ENCODE measurements around the gene PCDHGA4. TPM values are rescaled to one million over a fixed set of nuclear protein-coding genes. Genes with fewer than 3 reads are reported as not detected.
"Not testable (repeated sequence)": the region's sequence is repeated elsewhere in the genome, so short reads cannot be mapped to it uniquely, and the experiment has no call there.

The PCDHGA4 gene
- total RNA-seq = under 1 TPM in 1 of 2 experiments, not detected in 1; 0.12 TPM

DNA sequence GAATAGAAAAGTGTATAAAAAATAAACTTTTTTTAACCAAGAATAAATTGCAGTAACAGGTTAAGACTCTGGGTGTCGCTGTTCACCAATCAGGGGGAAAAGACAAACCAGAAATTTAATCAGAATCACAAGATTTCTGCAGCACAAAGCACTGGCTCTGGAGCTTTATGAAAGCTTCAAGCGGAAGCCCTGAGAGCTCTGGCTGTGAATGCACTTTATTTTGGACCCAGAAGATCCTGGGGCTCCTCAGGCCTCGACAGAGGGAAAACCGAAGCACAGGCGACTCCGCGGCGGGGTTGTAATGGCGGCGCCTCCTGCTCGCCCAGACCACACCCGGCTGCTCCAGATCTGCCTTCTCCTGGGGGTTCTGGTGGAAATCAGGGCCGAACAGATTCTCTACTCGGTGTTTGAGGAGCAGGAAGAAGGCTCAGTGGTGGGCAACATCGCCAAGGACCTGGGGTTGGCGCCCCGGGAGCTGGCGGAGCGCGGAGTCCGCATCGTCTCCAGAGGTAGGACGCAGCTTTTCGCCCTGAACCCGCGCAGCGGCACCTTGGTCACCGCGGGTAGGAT is at the start of gene PCDHGA4:
TSS of gene PCDHGA4 (plus strand) at position 122 of the 570 bp plus-strand sequence. CDS start at position 209, 87 bp downstream.
- Mint-ChIP-seq H3K4me3 (no peak within 1 kb of the TSS), H3K9me3 (peaks cover 33% of the 10 kb centered on the region), H3K27me3 (peaks cover 91% of the 10 kb centered on the region)

DNA sequence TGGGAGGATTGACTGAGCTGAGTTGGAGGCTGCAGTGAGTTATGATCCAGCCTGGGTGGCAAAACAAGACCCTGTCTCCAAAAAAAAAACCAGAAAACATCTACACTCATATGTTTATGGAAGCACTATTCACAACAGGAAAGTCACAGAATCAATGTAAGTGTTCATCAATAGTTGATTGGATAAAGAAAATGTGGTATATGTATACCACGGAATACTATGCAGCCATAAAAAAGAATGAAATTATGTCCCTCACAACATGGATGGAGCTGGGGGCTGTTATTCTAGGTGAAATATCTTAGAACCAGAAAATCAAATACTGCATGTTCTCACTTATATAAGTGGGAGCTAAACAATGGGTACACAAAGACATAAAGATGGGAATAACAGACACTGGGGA is 48.2 kb upstream of the PCDHGA4 start:
- H3K9me3 Mint-ChIP-seq = peaks cover 42% of the 10 kb centered on the region
- H3K4me1 Mint-ChIP-seq = no peaks in the 10 kb centered on the region
- H3K36me3 Mint-ChIP-seq = peaks cover 50% of the 10 kb centered on the region
- no peak for DNase-seq
- no peak overlapping the region for H3K4me3 Mint-ChIP-seq
- H3K27ac Mint-ChIP-seq = no peak overlapping the region
- H3K27me3 Mint-ChIP-seq = no peaks in the 10 kb centered on the region

More for the DNA sequence above, at the start of gene PCDHGA4:
- DNase-seq = no peak
- Mint-ChIP-seq H3K4me1 (peaks cover 2% of the 10 kb centered on the region), H3K27ac (no peak within 1 kb of the TSS), H3K36me3 (peaks cover 20% of the 10 kb centered on the region)

DNA sequence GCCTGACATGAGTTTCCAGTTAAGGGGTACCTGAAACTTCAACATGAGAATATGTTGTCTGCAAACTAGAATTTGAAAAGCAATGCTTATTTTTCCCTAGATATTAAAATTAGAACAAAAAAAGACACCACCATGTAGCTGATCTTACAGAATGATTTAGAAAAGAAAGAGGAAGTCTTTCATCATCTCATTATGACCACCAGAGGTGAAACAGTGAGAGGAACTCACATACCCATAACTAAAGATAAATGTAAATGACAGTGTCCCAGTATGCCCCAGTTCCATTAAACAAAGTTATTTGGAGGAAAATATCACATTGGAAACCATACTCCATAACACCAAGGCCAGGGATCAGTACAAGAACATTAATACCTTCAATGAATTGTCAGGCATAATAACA is 41.1 kb upstream of the PCDHGA4 start:
- Mint-ChIP-seq H3K4me1 (peaks cover 5% of the 10 kb centered on the region), H3K27me3 (no peaks in the 10 kb centered on the region), H3K36me3 (peaks cover 80% of the 10 kb centered on the region), H3K4me3 (no peak overlapping the region), H3K9me3 (peaks cover 49% of the 10 kb centered on the region), H3K27ac (no peak overlapping the region)
- DNase-seq = no peak

DNA sequence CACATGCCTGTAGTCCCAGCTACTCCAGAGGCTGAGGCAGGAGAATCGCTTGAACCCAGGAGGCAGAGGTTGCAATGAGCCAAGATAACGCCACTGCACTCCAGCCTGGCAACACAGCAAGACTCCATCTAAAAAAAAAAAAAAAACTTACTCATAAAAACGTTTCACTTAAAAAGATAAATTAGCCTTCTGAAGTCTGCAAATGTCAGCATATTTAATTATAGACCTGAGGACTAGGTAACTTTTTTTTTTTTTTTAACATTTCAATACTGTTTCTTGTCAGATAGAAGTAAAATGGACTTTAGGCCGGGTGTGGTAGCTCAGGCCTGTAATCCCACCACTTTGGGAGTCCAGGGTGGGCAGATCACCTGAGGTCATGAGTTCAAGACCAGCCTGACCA is 37.9 kb upstream of the PCDHGA4 start:
- H3K27ac Mint-ChIP-seq, H3K4me3 Mint-ChIP-seq, DNase-seq, H3K27me3 Mint-ChIP-seq: not testable (repeated sequence)
- Mint-ChIP-seq H3K36me3 (peaks cover 83% of the 10 kb centered on the region), H3K4me1 (peaks cover 21% of the 10 kb centered on the region), H3K9me3 (peaks cover 60% of the 10 kb centered on the region)

DNA sequence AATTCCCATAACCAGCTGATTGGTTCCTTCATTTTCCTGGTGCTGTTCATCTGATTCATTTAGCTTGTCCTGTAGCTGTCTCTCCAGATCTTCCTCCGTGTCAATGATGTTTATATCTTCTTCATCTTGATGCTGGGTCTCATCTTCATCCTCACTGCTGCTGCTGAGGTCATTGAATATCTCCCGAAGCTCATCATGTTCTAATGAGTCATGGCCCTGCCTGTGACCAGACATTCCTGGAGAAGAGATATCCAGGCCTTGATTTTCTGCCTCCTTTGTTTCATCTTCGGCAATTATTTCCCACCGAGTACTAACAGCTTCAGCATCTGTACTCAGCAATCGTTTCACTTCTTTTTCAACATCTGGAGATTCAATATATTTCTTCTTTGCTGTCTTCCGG is 35.6 kb upstream of the PCDHGA4 start:
- Mint-ChIP-seq H3K4me3 (peak overlapping the region; percentile 97), H3K27ac (no peak overlapping the region), H3K4me1 (peaks cover 21% of the 10 kb centered on the region), H3K27me3 (no peaks in the 10 kb centered on the region), H3K36me3 (peaks cover 70% of the 10 kb centered on the region), H3K9me3 (peaks cover 52% of the 10 kb centered on the region)
- no peak for DNase-seq

DNA sequence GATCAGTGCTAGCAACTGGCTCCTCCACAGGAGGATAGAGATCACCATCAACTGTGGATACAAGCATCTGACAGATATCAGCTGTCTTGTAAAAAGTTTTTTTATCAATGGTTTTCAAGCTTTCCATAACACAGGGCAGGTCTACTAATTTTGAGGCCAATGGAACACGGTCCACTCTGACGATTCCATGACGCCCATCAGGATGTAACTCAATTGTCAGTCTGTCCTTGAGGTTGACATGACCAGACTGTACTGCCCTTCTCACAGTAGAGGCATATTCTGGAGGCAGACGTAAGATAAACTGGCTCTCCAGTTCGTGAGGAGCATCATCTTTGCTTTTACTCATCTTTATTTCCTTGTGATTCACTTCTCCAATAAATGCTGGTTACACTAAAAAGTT is 35.1 kb upstream of the PCDHGA4 start:
- peak overlapping the region; percentile 97 for H3K4me3 Mint-ChIP-seq
- peaks cover 68% of the 10 kb centered on the region for H3K36me3 Mint-ChIP-seq
- H3K27me3 Mint-ChIP-seq = no peaks in the 10 kb centered on the region
- peak overlapping the region; percentile 99 for H3K27ac Mint-ChIP-seq
- peaks cover 21% of the 10 kb centered on the region for H3K4me1 Mint-ChIP-seq
- H3K9me3 Mint-ChIP-seq = peaks cover 51% of the 10 kb centered on the region
- no peak for DNase-seq

DNA sequence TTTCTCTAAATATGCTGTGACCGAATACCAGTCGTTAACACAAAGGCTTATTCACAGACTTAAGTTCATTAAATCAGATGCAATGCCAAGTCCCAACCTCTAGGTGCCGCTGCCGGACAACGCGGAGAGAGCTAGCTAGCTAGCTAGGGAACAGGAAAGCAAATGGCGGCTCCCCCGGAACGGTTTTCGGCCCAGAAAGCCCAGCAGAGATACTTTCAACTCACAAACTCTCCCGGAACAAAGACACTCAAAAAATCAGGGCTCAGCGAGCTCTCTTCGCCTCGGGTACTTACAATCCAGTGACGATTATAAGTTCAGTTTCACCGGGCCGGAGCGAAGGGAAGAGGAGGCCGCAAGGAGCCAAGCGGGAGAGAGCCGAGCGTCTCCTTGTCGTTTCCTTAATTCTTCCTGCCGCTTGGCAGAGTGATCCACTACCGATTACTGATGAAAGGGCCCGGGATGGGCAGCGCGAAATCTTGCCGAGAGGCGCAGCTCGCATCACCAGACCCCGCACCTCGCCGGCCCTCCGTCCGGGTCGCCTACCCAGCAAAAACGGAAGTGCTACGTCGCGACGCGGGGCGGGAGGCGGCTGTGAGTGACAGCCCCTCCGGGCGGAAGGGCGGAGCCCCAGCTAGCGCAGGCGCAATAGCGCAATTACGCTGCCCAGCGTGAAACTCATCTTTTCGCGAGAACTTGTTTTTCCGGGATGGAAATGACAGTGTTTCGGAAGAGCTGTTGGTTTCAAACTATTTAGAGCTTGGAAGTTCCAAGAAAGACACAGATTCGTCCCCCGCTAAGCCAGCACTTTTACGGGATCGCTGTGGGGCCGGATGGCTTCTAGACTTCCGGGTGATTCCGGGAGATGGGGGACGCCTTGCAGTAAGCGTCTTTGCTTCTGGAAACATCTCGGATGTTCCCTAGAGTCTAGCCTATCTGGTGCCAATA is 34.3 kb upstream of the PCDHGA4 start, which contains the start of gene TAF7:
TSS of gene TAF7 (minus strand) at position 560 of the 945 bp plus-strand sequence. CDS start 740 bp downstream, outside the sequence.
- Mint-ChIP-seq H3K4me3 (peak within 1 kb of the TSS; percentile 97), H3K9me3 (peaks cover 46% of the 10 kb centered on the region), H3K27me3 (no peaks in the 10 kb centered on the region), H3K27ac (peak within 1 kb of the TSS; percentile 99), H3K4me1 (peaks cover 20% of the 10 kb centered on the region), H3K36me3 (peaks cover 61% of the 10 kb centered on the region)
- peak; percentile 94 for DNase-seq

DNA sequence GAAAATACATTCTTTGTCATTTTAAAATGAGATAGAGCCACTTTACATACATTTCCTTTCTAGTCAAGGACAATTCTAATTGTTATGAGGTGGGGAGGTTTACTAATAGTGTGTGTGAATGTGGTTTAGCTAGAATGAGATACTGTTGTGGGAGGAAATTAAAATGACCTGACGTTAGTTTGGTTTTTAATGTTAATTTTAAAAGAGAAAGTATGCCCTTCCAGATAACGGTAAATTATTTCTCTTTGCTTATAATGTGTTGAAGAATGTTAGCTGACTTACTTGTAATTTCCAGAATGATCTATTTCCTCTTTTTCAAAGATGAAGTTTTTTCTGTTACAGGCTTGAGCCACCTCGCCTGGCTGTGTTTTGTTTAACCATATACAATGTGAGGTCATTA is 32.6 kb upstream of the PCDHGA4 start:
- Mint-ChIP-seq H3K36me3 (peaks cover 52% of the 10 kb centered on the region), H3K4me3 (no peak overlapping the region), H3K27ac (no peak overlapping the region), H3K9me3 (peaks cover 40% of the 10 kb centered on the region), H3K27me3 (peaks cover 13% of the 10 kb centered on the region), H3K4me1 (peaks cover 24% of the 10 kb centered on the region)
- no peak for DNase-seq

DNA sequence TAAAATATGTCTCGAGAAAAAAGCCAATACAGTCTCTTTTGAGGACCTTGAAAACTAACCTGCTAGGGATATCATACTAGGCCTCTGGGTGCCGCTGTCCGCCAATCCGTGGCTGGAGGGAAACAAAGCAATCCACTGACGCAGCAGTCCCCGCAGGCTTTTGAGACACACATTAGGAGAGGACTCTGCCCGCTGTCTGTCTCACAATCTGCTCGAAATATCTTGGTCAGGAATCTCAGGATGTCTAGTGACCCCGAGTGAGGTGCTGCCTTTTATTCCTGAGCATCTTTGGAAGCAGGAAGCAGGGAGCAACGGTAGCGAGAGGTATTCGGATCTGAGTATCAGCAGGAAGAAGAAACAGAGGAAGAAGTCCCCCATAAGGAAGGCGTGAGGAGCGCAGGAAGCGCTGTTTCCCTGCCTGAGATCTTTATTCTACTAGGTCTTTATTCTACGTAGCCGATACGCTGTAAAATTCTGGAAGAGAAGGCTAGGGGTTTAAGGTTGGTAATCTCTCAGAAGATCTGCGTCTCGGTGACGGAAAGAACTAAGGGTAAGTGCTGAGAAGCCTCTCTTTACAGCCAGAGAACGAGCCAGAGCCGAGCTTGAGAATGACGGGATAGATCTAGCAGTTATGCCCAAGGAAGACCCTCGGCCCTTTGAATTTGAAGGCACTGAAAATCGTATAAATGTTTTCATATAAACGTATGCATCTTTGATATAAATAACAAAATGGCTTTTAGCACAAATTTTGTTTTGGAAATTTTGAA is 28.6 kb upstream of the PCDHGA4 start:
- peaks cover 6% of the 10 kb centered on the region for H3K4me1 Mint-ChIP-seq
- peak overlapping the region; percentile 88 for H3K27ac Mint-ChIP-seq
- DNase-seq = peak; percentile 63
- H3K4me3 Mint-ChIP-seq = peak overlapping the region; percentile 91
- peaks cover 30% of the 10 kb centered on the region for H3K36me3 Mint-ChIP-seq
- H3K9me3 Mint-ChIP-seq = peaks cover 26% of the 10 kb centered on the region
- H3K27me3 Mint-ChIP-seq = peaks cover 49% of the 10 kb centered on the region

DNA sequence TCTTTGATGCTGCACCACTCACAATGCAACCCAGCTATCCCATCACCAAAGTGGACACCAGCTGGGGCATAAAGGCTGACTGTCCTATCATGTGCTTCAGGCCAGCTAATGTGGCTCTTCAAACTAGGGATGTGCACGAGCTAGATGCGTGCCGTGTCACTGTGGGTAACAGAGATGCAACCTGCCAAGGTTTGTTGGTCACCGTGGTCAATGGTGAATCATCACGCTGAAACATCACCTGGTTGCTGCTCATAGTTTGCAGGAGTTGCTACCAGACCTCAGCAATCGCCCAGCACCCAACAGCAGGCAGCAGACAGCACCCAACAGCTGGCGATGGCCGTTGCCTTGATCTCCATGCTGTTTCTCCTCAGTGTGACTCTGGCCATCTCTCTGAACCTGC is 26.6 kb upstream of the PCDHGA4 start:
- Mint-ChIP-seq H3K27ac (no peak overlapping the region), H3K36me3 (peaks cover 27% of the 10 kb centered on the region), H3K4me1 (peaks cover 6% of the 10 kb centered on the region), H3K27me3 (peaks cover 63% of the 10 kb centered on the region), H3K9me3 (peaks cover 26% of the 10 kb centered on the region), H3K4me3 (no peak overlapping the region)
- no peak for DNase-seq

DNA sequence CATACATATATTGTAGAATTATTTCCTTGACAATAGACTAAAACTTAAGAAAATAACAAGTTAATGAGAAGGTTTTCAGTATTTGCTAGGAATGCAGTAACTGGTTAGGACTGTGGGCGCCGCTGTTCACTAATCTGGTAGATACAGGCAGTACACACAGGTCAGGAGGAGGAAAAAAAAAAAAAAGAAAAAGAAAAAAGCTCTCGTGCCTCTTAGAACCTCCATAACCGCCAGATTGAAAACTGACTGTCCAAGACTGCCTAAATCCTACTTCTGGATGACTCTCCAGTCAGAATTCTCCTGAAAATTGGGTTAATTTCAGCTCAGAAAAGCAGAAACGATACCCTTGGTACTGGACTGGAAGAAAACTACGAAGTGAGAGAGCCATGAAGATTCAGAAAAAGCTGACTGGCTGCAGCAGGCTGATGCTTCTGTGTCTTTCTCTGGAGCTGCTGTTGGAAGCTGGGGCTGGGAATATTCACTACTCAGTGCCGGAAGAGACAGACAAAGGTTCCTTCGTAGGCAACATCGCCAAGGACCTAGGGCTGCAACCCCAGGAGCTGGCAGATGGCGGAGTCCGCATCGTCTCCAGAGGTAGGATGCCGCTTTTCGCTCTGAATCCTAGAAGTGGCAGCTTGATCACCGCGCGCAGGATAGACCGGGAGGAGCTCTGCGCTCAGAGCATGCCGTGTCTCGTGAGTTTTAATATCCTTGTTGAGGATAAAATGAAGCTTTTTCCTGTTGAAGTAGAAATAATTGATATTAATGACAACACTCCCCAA is 24.3 kb upstream of the PCDHGA4 start, which contains the start of gene PCDHGA1:
TSS of gene PCDHGA1 (plus strand) at position 216 of the 782 bp plus-strand sequence.
- peaks cover 32% of the 10 kb centered on the region for H3K9me3 Mint-ChIP-seq
- no peak within 1 kb of the TSS for H3K27ac Mint-ChIP-seq
- DNase-seq = no peak
- no peak within 1 kb of the TSS for H3K4me3 Mint-ChIP-seq
- peaks cover 32% of the 10 kb centered on the region for H3K36me3 Mint-ChIP-seq
- peaks cover 6% of the 10 kb centered on the region for H3K4me1 Mint-ChIP-seq
- peaks cover 84% of the 10 kb centered on the region for H3K27me3 Mint-ChIP-seq

DNA sequence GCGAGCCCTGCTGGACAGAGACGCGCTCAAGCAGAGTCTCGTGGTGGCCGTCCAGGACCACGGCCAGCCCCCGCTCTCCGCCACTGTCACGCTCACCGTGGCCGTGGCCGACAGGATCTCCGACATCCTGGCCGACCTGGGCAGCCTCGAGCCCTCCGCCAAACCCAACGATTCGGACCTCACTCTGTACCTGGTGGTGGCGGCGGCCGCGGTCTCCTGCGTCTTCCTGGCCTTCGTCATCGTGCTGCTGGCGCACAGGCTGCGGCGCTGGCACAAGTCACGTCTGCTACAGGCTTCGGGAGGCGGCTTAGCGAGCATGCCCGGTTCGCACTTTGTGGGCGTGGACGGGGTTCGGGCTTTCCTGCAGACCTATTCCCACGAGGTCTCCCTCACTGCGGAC is 22.2 kb upstream of the PCDHGA4 start:
- peaks cover 45% of the 10 kb centered on the region for H3K9me3 Mint-ChIP-seq
- H3K27ac Mint-ChIP-seq, H3K4me1 Mint-ChIP-seq, DNase-seq, H3K4me3 Mint-ChIP-seq: not testable (repeated sequence)
- peaks cover 29% of the 10 kb centered on the region for H3K36me3 Mint-ChIP-seq
- H3K27me3 Mint-ChIP-seq = peaks cover 89% of the 10 kb centered on the region

DNA sequence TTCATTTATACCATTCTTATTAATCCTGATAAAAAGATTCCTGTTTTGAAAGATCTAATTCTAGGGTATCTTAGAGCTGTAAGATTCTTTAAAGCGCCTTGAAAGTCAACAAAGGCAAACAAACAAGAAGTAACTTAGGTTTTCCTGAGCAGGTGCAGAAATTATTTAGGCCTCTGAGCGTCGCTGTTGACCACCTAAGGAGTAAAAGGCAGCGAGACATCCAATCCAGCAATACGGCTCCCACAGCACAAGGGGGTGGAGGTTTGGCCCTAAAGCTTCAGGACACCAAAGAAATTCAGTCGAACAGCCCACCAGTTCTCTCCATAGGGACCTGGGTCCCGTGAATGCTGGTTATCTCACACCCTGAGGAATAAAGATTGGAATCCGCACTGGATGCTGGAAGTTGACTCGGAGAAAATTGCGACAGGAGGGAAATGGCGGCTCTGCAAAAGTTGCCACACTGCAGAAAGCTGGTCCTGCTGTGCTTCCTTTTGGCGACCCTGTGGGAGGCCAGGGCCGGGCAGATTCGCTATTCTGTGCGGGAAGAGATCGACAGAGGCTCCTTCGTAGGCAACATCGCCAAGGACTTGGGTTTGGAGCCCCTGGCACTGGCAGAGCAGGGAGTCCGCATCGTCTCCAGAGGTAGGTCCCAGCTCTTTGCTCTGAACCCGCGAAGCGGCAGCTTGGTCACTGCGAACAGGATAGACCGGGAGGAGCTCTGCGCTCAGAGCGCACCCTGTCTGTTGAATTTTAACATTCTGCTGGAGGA is 16.1 kb upstream of the PCDHGA4 start, which contains the start of gene PCDHGA2:
TSS of gene PCDHGA2 (plus strand) at position 223 of the 769 bp plus-strand sequence.
- Mint-ChIP-seq H3K36me3 (peaks cover 15% of the 10 kb centered on the region), H3K27me3 (peaks cover 94% of the 10 kb centered on the region), H3K4me1 (peaks cover 2% of the 10 kb centered on the region), H3K9me3 (peaks cover 47% of the 10 kb centered on the region), H3K4me3 (peak within 1 kb of the TSS; percentile 26), H3K27ac (no peak within 1 kb of the TSS)
- DNase-seq = no peak

Measured in activated naive CD8-positive, alpha-beta T cell treated with anti-CD3 and anti-CD28 coated beads for 36 hours (primary cell).